GM23338 (cell line): Measurements from ENCODE around the gene GALK1. TPM values are rescaled to one million over a fixed set of nuclear protein-coding genes. Genes with fewer than 3 reads are reported as not detected.

Source experiments
- ATAC-seq: fragments of 200-7000 bp; cut with Tn5 transposase; 3 replicates; pipeline ENCODE4 v1.9.1; 2020
- DNase-seq: peaks from one replicate; pipeline ENCODE4 v3.0.0-alpha.2; 2015; ENCODE audit warnings: low spot score
- H2AFZ ChIP-seq: fragments of 200-600 bp; sonication (generic); 2 replicates; pipeline ENCODE4 v1.8.0; 2016; ENCODE audit warnings: antibody characterized with exemption, mild to moderate bottlenecking, moderate library complexity
- H3F3A ChIP-seq: fragments of 200-600 bp; sonication (generic); replicated peaks from 2 replicates; pipeline ENCODE4 v1.8.0; 2017; ENCODE audit warnings: antibody characterized with exemption, mixed run types, low read depth
- H3K27ac ChIP-seq: fragments of 200-600 bp; sonication (generic); 2 replicates; pipeline ENCODE4 v1.6.1; 2016; ENCODE audit warnings: low read depth
- H3K27me3 ChIP-seq: fragments of 200-600 bp; sonication (generic); 2 replicates; pipeline ENCODE4 v1.8.0; 2016; ENCODE audit warnings: mild to moderate bottlenecking, mixed run types, moderate library complexity; ENCODE audit not compliant: insufficient read depth
- H3K36me3 ChIP-seq: fragments of 200-600 bp; sonication (generic); 2 replicates; pipeline ENCODE4 v1.8.0; 2016; ENCODE audit warnings: mild to moderate bottlenecking; ENCODE audit not compliant: insufficient read depth
- H3K4me1 ChIP-seq: fragments of 200-600 bp; sonication (generic); 2 replicates; pipeline ENCODE4 v1.8.0; 2016; ENCODE audit warnings: mild to moderate bottlenecking, moderate library complexity; ENCODE audit not compliant: insufficient read depth
- H3K4me2 ChIP-seq: fragments of 200-600 bp; sonication (generic); 2 replicates; pipeline ENCODE4 v1.7.1; 2017; ENCODE audit warnings: mixed run types
- H3K4me3 ChIP-seq: fragments of 200-600 bp; sonication (generic); 2 replicates; pipeline ENCODE4 v1.6.1; 2016; ENCODE audit warnings: mixed run types
- H3K79me2 ChIP-seq: fragments of 200-600 bp; sonication (generic); replicated peaks from 2 replicates; pipeline ENCODE4 v1.8.0; 2017; ENCODE audit warnings: mild to moderate bottlenecking; ENCODE audit not compliant: insufficient read depth
- H3K9me2 ChIP-seq: fragments of 200-600 bp; sonication (generic); 2 replicates; pipeline ENCODE4 v1.8.0; 2017; ENCODE audit not compliant: insufficient read depth
- H4K20me1 ChIP-seq: fragments of 200-600 bp; sonication (generic); replicated peaks from 2 replicates; pipeline ENCODE4 v1.8.0; 2017; ENCODE audit warnings: mild to moderate bottlenecking; ENCODE audit not compliant: insufficient read depth
- H3K27ac Mint-ChIP-seq: 2 replicates; pipeline ENCODE4 v1.8.0; 2020; ENCODE audit warnings: inconsistent platforms, mild to moderate bottlenecking, moderate library complexity, mixed read lengths
- H3K27me3 Mint-ChIP-seq: 3 replicates; pipeline ENCODE4 v1.8.0; 2022; ENCODE audit warnings: low read depth, mild to moderate bottlenecking, moderate library complexity, mixed read lengths, inconsistent platforms; ENCODE audit not compliant: insufficient read depth, poor library complexity
- H3K36me3 Mint-ChIP-seq: 3 replicates; pipeline ENCODE4 v1.8.0; 2021; ENCODE audit warnings: low read depth, mild to moderate bottlenecking, inconsistent platforms, moderate library complexity, mixed read lengths
- H3K4me1 Mint-ChIP-seq: 3 replicates; pipeline ENCODE4 v1.8.0; 2020; ENCODE audit warnings: mild to moderate bottlenecking, inconsistent platforms, mixed read lengths
- H3K4me3 Mint-ChIP-seq: 3 replicates; pipeline ENCODE4 v1.8.0; 2021; ENCODE audit warnings: moderate library complexity, mild to moderate bottlenecking, inconsistent platforms, mixed read lengths
- H3K9me3 Mint-ChIP-seq: 3 replicates; pipeline ENCODE4 v1.8.0; 2020; ENCODE audit warnings: moderate library complexity, mild to moderate bottlenecking, inconsistent platforms, mixed read lengths
- CREB1 ChIP-seq: fragments of 250-450 bp; sonication (Bioruptor Pico); IDR thresholded peaks from 2 replicates; pipeline ENCODE4 v1.5.0; 2020; ENCODE audit warnings: low read depth, mild to moderate bottlenecking, moderate library complexity
- ETS1 ChIP-seq: IDR thresholded peaks from 2 replicates; pipeline ENCODE4 v1.6.1; 2016; ENCODE audit warnings: antibody characterized with exemption
- REST ChIP-seq: IDR thresholded peaks from one replicate; pipeline ENCODE4 v1.6.1; 2018; ENCODE audit warnings: antibody characterized with exemption; ENCODE audit not compliant: unreplicated experiment
- ZNF114 ChIP-seq: fragments of 250-450 bp; sonication (Bioruptor Pico); IDR thresholded peaks from 2 replicates; pipeline ENCODE4 v1.5.0; 2020; ENCODE audit warnings: mild to moderate bottlenecking, moderate library complexity
- polyA plus RNA-seq: library from polyadenylated mRNA; unstranded; fragments of >200 nt; fragmentation: Nextera tagmentation; extraction: Ambion mirVana; gene quantifications from 2 replicates; pipeline ENCODE4 v1.2.1, GENCODE V29; 2016
- total RNA-seq: library from RNA; depleted of rRNA; stranded (reverse); fragments of >200 nt; shearing (Covaris generic); gene quantifications from 2 replicates; pipeline ENCODE4 v1.2.3, GENCODE V29; 2014
- TF ChIP-seq, protein P1 (sequence below): fragments of 250-450 bp; sonication (Bioruptor Pico); IDR thresholded peaks from 2 replicates; pipeline ENCODE4 v1.5.0; 2020; ENCODE audit warnings: mild to moderate bottlenecking, moderate library complexity

GALK1 gene
- total and polyA plus RNA-seq, 2 experiments from 2014 or later: 30.5 to 31.7 TPM

DNA sequence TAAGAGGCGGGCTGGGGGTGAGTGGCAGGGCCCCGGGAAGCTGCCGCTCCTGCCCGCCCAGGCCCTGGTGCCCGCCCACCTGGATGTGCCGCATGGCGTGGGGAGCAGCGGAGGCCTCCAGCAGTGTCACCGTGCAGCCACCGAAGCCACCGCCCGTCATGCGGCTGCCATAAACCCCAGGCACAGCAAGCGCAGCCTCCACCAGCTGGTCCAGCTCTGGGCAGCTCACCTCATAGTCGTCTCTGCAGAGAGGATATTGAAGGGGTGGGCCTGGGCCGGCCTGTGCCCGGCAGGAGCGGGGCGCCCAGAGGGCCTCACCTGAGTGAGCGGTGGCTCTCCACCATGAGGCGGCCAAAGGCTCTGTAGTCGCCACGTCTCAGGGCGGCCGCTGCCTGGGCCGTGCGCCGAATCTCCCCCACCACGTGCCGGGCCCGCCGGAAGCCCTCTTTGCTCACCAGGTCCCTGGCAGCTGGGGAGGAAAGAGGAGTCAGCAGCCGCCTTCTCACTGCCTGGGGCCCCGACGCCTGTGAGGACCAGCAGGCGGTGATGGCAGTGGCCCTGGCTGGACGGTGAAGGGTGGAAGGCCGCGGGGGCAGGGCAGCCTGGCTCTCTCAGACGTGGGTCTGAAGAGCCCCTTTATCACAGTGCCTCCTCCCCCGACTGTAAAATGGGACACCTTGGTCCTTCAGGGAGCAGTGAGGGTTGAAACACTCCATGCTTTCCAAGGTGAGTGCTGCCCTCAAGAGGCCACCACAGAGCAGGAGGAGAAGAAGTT, 6.7 kb downstream of the GALK1 start (continued):
- TF ChIP-seq, protein P1, sequence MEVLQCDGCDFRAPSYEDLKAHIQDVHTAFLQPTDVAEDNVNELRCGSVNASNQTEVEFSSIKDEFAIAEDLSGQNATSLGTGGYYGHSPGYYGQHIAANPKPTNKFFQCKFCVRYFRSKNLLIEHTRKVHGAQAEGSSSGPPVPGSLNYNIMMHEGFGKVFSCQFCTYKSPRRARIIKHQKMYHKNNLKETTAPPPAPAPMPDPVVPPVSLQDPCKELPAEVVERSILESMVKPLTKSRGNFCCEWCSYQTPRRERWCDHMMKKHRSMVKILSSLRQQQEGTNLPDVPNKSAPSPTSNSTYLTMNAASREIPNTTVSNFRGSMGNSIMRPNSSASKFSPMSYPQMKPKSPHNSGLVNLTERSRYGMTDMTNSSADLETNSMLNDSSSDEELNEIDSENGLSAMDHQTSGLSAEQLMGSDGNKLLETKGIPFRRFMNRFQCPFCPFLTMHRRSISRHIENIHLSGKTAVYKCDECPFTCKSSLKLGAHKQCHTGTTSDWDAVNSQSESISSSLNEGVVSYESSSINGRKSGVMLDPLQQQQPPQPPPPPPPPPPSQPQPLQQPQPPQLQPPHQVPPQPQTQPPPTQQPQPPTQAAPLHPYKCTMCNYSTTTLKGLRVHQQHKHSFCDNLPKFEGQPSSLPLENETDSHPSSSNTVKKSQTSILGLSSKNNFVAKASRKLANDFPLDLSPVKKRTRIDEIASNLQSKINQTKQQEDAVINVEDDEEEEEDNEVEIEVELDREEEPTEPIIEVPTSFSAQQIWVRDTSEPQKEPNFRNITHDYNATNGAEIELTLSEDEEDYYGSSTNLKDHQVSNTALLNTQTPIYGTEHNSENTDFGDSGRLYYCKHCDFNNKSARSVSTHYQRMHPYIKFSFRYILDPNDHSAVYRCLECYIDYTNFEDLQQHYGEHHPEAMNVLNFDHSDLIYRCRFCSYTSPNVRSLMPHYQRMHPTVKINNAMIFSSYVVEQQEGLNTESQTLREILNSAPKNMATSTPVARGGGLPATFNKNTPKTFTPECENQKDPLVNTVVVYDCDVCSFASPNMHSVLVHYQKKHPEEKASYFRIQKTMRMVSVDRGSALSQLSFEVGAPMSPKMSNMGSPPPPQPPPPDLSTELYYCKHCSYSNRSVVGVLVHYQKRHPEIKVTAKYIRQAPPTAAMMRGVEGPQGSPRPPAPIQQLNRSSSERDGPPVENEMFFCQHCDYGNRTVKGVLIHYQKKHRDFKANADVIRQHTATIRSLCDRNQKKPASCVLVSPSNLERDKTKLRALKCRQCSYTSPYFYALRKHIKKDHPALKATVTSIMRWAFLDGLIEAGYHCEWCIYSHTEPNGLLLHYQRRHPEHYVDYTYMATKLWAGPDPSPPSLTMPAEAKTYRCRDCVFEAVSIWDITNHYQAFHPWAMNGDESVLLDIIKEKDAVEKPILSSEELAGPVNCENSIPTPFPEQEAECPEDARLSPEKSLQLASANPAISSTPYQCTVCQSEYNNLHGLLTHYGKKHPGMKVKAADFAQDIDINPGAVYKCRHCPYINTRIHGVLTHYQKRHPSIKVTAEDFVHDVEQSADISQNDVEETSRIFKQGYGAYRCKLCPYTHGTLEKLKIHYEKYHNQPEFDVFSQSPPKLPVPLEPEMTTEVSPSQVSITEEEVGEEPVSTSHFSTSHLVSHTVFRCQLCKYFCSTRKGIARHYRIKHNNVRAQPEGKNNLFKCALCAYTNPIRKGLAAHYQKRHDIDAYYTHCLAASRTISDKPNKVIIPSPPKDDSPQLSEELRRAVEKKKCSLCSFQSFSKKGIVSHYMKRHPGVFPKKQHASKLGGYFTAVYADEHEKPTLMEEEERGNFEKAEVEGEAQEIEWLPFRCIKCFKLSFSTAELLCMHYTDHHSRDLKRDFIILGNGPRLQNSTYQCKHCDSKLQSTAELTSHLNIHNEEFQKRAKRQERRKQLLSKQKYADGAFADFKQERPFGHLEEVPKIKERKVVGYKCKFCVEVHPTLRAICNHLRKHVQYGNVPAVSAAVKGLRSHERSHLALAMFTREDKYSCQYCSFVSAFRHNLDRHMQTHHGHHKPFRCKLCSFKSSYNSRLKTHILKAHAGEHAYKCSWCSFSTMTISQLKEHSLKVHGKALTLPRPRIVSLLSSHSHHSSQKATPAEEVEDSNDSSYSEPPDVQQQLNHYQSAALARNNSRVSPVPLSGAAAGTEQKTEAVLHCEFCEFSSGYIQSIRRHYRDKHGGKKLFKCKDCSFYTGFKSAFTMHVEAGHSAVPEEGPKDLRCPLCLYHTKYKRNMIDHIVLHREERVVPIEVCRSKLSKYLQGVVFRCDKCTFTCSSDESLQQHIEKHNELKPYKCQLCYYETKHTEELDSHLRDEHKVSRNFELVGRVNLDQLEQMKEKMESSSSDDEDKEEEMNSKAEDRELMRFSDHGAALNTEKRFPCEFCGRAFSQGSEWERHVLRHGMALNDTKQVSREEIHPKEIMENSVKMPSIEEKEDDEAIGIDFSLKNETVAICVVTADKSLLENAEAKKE: peak; percentile 78; the same call in 1 of the 2 replicates
- TF ChIP-seq ETS1 (no peak), ZNF114 (CRISPR knock-in tag) (no peak)

DNA sequence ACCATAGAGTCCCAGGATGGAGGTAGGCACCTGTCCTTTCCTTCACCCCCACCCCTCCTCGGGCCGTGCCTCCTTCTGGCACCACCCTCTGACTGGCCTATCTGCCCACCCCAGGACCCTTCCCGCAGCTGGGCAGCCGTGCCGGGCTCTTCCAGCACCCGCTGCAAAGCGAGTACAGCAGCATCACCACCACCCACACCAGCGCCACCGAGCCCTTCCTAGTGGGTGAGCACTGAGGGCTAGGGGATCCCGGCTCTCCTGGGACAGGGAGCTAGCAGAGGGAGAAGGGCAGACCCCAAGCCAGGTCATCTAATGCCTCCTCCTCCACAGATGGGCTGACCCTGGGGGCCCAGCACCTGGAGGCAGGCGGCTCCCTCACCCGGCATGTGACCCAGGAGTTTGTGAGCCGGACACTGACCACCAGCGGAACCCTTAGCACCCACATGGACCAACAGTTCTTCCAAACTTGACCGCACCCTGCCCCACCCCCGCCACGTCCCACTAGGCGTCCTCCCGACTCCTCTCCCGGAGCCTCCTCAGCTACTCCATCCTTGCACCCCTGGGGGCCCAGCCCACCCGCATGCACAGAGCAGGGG, 7.8 kb downstream of the GALK1 start:
- no peak overlapping the region for H3K27ac ChIP-seq
- H3K9me2 ChIP-seq: no peaks in the 10 kb centered on the region
- H2AFZ ChIP-seq: no peak overlapping the region
- H3K36me3 ChIP-seq: no peaks in the 10 kb centered on the region
- no peak overlapping the region for H3K4me2 ChIP-seq
- no peak for DNase-seq
- no peak for ATAC-seq
- H3K4me1 ChIP-seq: no peaks in the 10 kb centered on the region
- Mint-ChIP-seq H3K27me3 (peaks cover 16% of the 10 kb centered on the region), H3K36me3 (no peaks in the 10 kb centered on the region; the same call in 2 of the 3 replicates), H3K4me3 (no peak overlapping the region), H3K4me1 (peaks cover 13% of the 10 kb centered on the region), H3K9me3 (no peaks in the 10 kb centered on the region; the same call in 2 of the 3 replicates), H3K27ac (no peak overlapping the region)
- no peaks in the 10 kb centered on the region for H4K20me1 ChIP-seq
- H3K27me3 ChIP-seq: no peaks in the 10 kb centered on the region
- H3F3A ChIP-seq: peaks cover 4% of the 10 kb centered on the region; the same call in 1 of the 2 replicates
- no peak overlapping the region for H3K4me3 ChIP-seq
- no peaks in the 10 kb centered on the region for H3K79me2 ChIP-seq
- TF ChIP-seq CREB1 (CRISPR knock-in tag) (no peak), REST (no peak)
